K562 (cell line): ENCODE data around the gene LBHD1. TPM values are rescaled to one million over a fixed set of nuclear protein-coding genes. Genes with fewer than 3 reads are reported as not detected.

Experiments used
- CHD7 ChIP-seq: fragments of 200-600 bp; sonication (generic); IDR thresholded peaks from one replicate; pipeline ENCODE4 v1.6.1; 2012; ENCODE audit warnings: mild to moderate bottlenecking, low read depth, low read length, inconsistent platforms
- JUNB ChIP-seq: fragments of 450-650 bp; formaldehyde crosslinking; conservative IDR thresholded peaks from 2 replicates; pipeline ENCODE4 v1.4.0; 2020; ENCODE audit warnings: mild to moderate bottlenecking
- NELFE ChIP-seq: IDR thresholded peaks from 2 replicates; pipeline ENCODE4 v1.6.1; 2011; ENCODE audit warnings: mild to moderate bottlenecking; ENCODE audit not compliant: insufficient read depth, insufficient read length
- SFPQ ChIP-seq: fragments of 200-400 bp; formaldehyde crosslinking; IDR thresholded peaks from 2 replicates; pipeline ENCODE4 v1.6.1; 2017; ENCODE audit warnings: mild to moderate bottlenecking, low read depth, low read length, moderate library complexity
- ZNF398 ChIP-seq: fragments of 250-450 bp; sonication (Bioruptor Pico); IDR thresholded peaks from 2 replicates; pipeline ENCODE4 v1.8.0; 2021; ENCODE audit warnings: moderate library complexity, mild to moderate bottlenecking, inconsistent platforms
- ZNF551 ChIP-seq: fragments of 250-450 bp; sonication (Bioruptor Pico); IDR thresholded peaks from 2 replicates; pipeline ENCODE4 v1.5.0; 2021; ENCODE audit warnings: mild to moderate bottlenecking, moderate library complexity
- polyA plus RNA-seq, 8 experiments: library from polyadenylated mRNA; depleted of rRNA in 4 of 8; stranded (reverse) in 5 of 8; unstranded in 3 of 8; fragments of >200 nt; fragmentation: Nextera tagmentation in 2 of 8; fragmentation: Illumina TruSeq in 1 of 8; extraction: Ambion mirVana in 2 of 8; extraction: Trizol in 1 of 8; gene quantifications; 2 replicates each; pipeline versions ENCODE4 v1.2.1 to v1.2.3, GENCODE V29; 2011 to 2014; ENCODE audit warnings: inconsistent platforms in 1 of 8, missing spikeins in 1 of 8
- total RNA-seq, 7 experiments: library from RNA; depleted of rRNA in 6 of 7; stranded (reverse); fragments of >200 nt in 6 of 7; fragmentation: Illumina TruSeq in 2 of 7; extraction: Trizol in 2 of 7; gene quantifications; 2 replicates each; pipeline versions ENCODE4 v1.2.1 to v1.2.3, GENCODE V29; 2011 to 2021; ENCODE audit warnings: low replicate concordance in 1 of 7
- TF ChIP-seq, protein P1 (sequence below): fragments of 450-650 bp; IDR thresholded peaks from 2 replicates; pipeline ENCODE4 v1.6.1; 2016; ENCODE audit warnings: mild to moderate bottlenecking

LBHD1 gene
- total and polyA plus RNA-seq, 9 of the 15 experiments (the other 6 are each of a cell fraction or from before 2014, with no cell fraction given) = 2.6 to 28.0 (median 12.5) TPM

DNA sequence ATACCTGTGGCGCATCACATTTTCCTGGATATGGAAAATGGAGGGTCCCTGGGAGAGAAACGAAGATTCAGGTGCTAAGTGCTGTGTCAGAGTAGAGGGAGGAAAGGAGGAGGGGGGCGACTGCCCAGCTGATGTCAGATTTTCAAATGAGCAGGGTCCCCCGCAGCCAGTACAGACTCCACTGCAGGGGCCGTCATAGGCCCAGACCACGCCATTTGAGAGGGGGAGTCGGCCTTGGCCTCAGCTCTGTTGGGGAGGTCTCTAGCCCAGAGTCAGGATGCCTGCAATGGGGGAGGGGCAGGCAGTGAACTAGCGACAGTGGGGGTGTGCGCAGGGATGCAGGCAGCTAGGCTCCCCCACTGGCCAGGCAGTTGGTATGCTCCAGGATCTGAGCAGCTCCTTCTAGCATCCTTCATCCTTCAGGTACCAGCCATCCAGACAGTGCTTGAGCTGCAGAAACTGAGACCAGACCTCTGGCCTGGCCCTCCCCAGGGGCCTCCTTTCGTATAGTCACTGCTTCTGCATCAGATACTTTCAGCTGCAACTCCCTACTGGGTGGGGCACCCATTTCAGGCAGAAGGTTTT, 35.3 kb upstream of the LBHD1 start, which contains the start of the genes BSCL2 and GNG3 (continued):
- TF ChIP-seq ZNF398 (CRISPR knock-in tag) = no peak
- TF ChIP-seq CHD7 = no peak
- no peak for TF ChIP-seq SFPQ
- no peak for TF ChIP-seq JUNB
- TF ChIP-seq ZNF551 (CRISPR knock-in tag) = no peak
- TF ChIP-seq, protein P1, sequence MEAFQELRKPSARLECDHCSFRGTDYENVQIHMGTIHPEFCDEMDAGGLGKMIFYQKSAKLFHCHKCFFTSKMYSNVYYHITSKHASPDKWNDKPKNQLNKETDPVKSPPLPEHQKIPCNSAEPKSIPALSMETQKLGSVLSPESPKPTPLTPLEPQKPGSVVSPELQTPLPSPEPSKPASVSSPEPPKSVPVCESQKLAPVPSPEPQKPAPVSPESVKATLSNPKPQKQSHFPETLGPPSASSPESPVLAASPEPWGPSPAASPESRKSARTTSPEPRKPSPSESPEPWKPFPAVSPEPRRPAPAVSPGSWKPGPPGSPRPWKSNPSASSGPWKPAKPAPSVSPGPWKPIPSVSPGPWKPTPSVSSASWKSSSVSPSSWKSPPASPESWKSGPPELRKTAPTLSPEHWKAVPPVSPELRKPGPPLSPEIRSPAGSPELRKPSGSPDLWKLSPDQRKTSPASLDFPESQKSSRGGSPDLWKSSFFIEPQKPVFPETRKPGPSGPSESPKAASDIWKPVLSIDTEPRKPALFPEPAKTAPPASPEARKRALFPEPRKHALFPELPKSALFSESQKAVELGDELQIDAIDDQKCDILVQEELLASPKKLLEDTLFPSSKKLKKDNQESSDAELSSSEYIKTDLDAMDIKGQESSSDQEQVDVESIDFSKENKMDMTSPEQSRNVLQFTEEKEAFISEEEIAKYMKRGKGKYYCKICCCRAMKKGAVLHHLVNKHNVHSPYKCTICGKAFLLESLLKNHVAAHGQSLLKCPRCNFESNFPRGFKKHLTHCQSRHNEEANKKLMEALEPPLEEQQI = no peak
- TF ChIP-seq NELFE = no peak
